Measurements from ENCODE around the gene EPYC. TPM values are rescaled to one million over a fixed set of nuclear protein-coding genes. Genes with fewer than 3 reads are reported as not detected.

EPYC gene
- total RNA-seq, 1 donor from 2014 or later, result not detected

DNA sequence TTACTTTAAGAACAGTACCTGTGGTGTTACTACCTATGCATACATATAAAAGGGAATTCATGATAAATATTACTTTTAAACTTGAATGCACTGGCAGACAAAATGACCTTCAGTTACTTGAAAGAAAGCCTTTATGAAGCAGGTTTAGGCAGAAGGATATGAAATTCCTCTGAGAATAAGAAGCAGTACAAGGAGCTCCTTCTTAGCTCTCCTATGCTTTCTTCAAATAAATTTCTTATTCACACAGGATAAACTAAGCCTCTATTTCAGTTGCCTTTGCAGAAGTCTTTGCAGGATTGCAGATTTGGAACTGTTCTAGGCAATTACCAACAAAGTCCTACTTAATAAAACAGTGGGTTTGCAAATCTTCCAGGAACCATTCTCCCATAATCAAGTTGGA, 1.0 kb downstream of the EPYC start:
- TF ChIP-seq, protein P1, sequence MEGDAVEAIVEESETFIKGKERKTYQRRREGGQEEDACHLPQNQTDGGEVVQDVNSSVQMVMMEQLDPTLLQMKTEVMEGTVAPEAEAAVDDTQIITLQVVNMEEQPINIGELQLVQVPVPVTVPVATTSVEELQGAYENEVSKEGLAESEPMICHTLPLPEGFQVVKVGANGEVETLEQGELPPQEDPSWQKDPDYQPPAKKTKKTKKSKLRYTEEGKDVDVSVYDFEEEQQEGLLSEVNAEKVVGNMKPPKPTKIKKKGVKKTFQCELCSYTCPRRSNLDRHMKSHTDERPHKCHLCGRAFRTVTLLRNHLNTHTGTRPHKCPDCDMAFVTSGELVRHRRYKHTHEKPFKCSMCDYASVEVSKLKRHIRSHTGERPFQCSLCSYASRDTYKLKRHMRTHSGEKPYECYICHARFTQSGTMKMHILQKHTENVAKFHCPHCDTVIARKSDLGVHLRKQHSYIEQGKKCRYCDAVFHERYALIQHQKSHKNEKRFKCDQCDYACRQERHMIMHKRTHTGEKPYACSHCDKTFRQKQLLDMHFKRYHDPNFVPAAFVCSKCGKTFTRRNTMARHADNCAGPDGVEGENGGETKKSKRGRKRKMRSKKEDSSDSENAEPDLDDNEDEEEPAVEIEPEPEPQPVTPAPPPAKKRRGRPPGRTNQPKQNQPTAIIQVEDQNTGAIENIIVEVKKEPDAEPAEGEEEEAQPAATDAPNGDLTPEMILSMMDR (conservative IDR thresholded peaks at IDR 0.05), result no peak
- DNase-seq (ENCODE audit: low read depth, low spot score), result no peak
- Mint-ChIP-seq H3K4me3 (no peak overlapping the region), H3K9me3 (no peaks in the 10 kb centered on the region), H3K27me3 (ENCODE audit: low read depth) (no peaks in the 10 kb centered on the region), H3K4me1 (no peaks in the 10 kb centered on the region), H3K36me3 (ENCODE audit: low read depth) (no peaks in the 10 kb centered on the region), H3K27ac (ENCODE audit: unreplicated experiment) (no peak overlapping the region)

DNA sequence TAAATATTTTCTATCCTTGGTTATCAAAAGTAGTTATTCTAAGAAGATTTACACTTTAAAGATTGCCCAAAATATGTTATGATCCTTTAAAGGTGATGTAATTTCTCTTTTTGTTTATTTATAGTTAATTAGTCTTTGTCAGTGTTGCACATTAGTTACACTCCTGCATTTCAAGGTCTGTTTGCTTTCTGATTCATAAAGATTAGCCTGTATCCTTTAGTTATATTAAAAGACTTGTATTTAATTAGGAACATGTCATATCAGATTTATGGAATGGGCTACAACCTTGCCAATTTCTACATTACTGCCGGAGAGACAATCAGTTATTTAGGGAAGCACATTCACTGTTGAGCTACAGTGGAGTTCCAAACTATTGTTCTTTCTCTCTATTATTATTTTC, 3.5 kb downstream of the EPYC start:
- DNase-seq (ENCODE audit: low read depth, low spot score), result no peak
- H3K4me1 Mint-ChIP-seq, result no peaks in the 10 kb centered on the region
- H3K27ac Mint-ChIP-seq (ENCODE audit: unreplicated experiment), result no peak overlapping the region
- no peaks in the 10 kb centered on the region for H3K9me3 Mint-ChIP-seq
- H3K27me3 Mint-ChIP-seq (ENCODE audit: low read depth), result no peaks in the 10 kb centered on the region
- H3K4me3 Mint-ChIP-seq, result no peak overlapping the region
- TF ChIP-seq, protein P1 (conservative IDR thresholded peaks at IDR 0.05), result no peak
- no peaks in the 10 kb centered on the region for H3K36me3 Mint-ChIP-seq (ENCODE audit: low read depth)

DNA sequence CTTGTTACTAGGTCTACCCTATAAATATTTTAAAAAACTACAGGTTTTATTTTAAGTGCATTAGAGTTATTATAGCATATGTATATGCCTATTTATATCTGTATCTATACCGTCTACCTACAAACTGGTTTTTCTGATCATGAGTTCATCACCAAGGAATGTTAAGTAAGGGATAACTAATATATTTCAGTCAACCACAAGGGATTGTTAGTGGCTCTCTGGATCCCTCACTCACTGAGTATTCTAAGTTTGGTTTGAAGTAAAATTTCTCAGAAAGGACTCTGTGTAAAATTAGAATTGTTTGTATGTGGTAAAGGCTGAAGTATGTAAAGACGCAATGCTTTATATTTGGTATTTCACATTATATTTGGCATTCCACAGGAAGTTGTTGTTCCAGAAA, 4.8 kb downstream of the EPYC start:
- Mint-ChIP-seq H3K4me3 (no peak overlapping the region), H3K4me1 (peaks cover 4% of the 10 kb centered on the region), H3K9me3 (no peaks in the 10 kb centered on the region), H3K27ac (ENCODE audit: unreplicated experiment) (no peak overlapping the region), H3K36me3 (ENCODE audit: low read depth) (no peaks in the 10 kb centered on the region), H3K27me3 (ENCODE audit: low read depth) (no peaks in the 10 kb centered on the region)
- no peak for DNase-seq (ENCODE audit: low read depth, low spot score)
- TF ChIP-seq, protein P1 (conservative IDR thresholded peaks at IDR 0.05), result no peak

DNA sequence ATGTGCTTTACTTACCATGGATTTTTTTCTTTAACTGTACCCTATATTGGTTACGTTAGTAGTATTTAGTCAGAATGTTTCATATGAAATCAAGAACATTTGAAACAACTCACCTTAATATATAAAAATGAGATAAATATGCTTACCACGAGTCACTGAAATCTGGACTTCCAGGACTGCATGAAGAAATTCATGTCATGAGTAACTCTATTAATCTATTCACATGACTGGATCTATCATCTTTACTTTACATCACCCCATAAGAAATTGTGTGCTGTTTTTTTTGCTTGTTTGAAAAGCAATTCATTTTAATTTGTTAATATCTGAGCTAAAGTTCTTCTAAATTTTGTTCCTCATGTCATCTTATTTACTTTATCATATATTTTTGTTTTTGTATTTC, 5.2 kb downstream of the EPYC start:
- Mint-ChIP-seq H3K27ac (ENCODE audit: unreplicated experiment) (no peak overlapping the region), H3K4me3 (no peak overlapping the region), H3K4me1 (peaks cover 5% of the 10 kb centered on the region), H3K36me3 (ENCODE audit: low read depth) (no peaks in the 10 kb centered on the region), H3K27me3 (ENCODE audit: low read depth) (no peaks in the 10 kb centered on the region), H3K9me3 (no peaks in the 10 kb centered on the region)
- no peak for DNase-seq (ENCODE audit: low read depth, low spot score)
- TF ChIP-seq, protein P1 (conservative IDR thresholded peaks at IDR 0.05), result no peak

DNA sequence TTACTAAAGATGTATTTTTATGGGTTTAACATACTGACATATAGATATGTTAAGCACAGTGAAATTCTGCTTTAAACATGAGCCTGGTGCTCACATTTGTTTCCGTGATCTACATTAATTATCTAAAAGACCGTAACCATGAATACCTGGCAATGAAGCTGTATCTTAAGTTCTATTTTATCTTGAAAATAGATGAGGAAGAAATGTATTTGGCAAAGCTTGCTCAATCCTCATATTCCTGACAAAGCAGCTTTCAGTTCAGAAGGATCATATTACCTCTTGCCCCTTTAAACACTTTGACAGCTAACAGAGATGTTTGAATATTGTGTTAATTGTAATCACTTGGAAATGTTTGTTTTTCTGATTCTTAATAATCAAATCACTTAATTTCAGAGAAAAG, 9.8 kb downstream of the EPYC start:
- Mint-ChIP-seq H3K36me3 (ENCODE audit: low read depth) (peaks cover 4% of the 10 kb centered on the region), H3K27ac (ENCODE audit: unreplicated experiment) (no peak overlapping the region), H3K9me3 (peaks cover 9% of the 10 kb centered on the region), H3K4me1 (peaks cover 5% of the 10 kb centered on the region), H3K4me3 (no peak overlapping the region), H3K27me3 (ENCODE audit: low read depth) (no peaks in the 10 kb centered on the region)
- TF ChIP-seq, protein P1 (conservative IDR thresholded peaks at IDR 0.05), result no peak
- DNase-seq (ENCODE audit: low read depth, low spot score), result no peak

DNA sequence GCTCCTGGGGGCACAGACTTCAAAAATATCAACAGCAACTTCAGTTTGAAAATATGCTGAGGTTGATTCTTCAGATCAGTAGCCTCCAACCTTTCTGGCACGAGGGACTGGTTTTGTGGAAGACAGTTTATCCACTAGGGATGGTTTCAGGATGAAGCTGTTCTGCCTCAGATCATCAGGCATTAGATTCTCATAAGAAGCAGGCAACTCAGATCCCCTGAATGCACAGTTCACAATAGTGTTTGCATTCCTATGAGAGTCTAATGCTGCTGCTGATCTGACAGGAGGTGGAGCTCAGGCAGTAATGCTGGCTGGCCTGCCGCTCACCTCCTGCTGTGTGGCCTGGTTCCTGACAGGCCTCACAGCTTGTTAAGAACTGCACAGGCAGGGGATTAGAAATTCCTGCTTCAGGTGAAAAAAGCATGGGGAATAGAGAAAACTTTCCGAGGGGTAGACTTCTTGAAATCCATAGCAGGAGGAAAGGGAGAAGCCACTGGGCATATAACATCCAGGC, 12.8 kb downstream of the EPYC start:
- Mint-ChIP-seq H3K9me3 (peaks cover 9% of the 10 kb centered on the region), H3K4me1 (peaks cover 5% of the 10 kb centered on the region), H3K27me3 (ENCODE audit: low read depth) (no peaks in the 10 kb centered on the region), H3K27ac (ENCODE audit: unreplicated experiment) (no peak overlapping the region), H3K36me3 (ENCODE audit: low read depth) (peaks cover 7% of the 10 kb centered on the region), H3K4me3 (no peak overlapping the region)
- TF ChIP-seq, protein P1 (conservative IDR thresholded peaks at IDR 0.05), result no peak
- DNase-seq (ENCODE audit: low read depth, low spot score), result no peak
